Measurements from ENCODE around the gene HBS1L. TPM values are rescaled to one million over a fixed set of nuclear protein-coding genes. Genes with fewer than 3 reads are reported as not detected.

HBS1L gene
- total and polyA plus RNA-seq, 2 experiments from 2014 or later = 43.0 to 70.6 TPM

DNA sequence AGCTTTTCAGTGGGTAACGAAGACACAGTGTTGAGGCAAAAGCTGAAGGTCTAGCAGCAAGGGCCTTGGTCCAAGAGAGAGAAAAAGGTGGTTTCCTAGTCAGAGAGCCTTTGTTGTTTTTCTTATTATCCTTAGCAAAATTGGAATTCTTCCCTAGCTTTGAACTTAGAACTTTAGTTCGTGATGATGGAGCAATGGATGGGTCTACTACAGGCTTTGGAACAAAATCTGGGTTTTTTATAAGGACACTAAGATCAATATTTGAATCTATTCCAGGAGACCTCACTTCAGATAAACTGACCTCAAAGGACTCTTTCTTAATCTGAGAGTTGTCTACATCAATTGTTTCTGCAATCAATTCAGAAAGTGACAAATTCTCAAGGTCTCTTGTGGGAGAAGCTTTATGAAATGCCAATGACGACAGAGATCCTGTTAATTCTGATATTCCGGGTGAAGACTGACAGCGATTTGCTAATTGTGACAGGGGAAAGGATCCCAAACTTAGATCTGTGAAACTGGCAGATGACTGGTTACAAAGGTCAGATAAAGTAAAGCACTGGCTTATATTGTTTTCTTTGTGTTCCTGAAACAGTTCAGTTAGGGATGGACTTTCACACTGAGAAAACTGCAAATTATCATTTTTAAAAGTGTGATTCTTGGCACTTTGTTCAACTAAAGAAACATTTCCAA, 17.7 kb downstream of the HBS1L start:
- no peak overlapping the region for H2AFZ ChIP-seq
- no peaks in the 10 kb centered on the region for H3K9me3 ChIP-seq (ENCODE audit: low read depth)
- H3K79me2 ChIP-seq = peaks cover 13% of the 10 kb centered on the region
- no peaks in the 10 kb centered on the region for H3K9me2 ChIP-seq (replicated peaks; ENCODE audit: insufficient read depth)
- no peak overlapping the region for H3K27ac ChIP-seq
- no peak for TF ChIP-seq EZH2phosphoT487 (IDR thresholded peaks at IDR 0.05; ENCODE audit: low read depth, severe bottlenecking, unreplicated experiment)
- no peak for TF ChIP-seq EZH2 (IDR thresholded peaks at IDR 0.05; ENCODE audit: borderline replicate concordance)
- TF ChIP-seq, protein P1, sequence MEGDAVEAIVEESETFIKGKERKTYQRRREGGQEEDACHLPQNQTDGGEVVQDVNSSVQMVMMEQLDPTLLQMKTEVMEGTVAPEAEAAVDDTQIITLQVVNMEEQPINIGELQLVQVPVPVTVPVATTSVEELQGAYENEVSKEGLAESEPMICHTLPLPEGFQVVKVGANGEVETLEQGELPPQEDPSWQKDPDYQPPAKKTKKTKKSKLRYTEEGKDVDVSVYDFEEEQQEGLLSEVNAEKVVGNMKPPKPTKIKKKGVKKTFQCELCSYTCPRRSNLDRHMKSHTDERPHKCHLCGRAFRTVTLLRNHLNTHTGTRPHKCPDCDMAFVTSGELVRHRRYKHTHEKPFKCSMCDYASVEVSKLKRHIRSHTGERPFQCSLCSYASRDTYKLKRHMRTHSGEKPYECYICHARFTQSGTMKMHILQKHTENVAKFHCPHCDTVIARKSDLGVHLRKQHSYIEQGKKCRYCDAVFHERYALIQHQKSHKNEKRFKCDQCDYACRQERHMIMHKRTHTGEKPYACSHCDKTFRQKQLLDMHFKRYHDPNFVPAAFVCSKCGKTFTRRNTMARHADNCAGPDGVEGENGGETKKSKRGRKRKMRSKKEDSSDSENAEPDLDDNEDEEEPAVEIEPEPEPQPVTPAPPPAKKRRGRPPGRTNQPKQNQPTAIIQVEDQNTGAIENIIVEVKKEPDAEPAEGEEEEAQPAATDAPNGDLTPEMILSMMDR (IDR thresholded peaks at IDR 0.05; ENCODE audit: poor library complexity) = no peak
- no peak for DNase-seq (ENCODE audit: low spot score)
- no peak overlapping the region for H3K4me2 ChIP-seq
- no peak overlapping the region for H3K4me3 ChIP-seq
- H3K27me3 ChIP-seq = no peaks in the 10 kb centered on the region
- peaks cover 4% of the 10 kb centered on the region for H4K20me1 ChIP-seq (ENCODE audit: insufficient read depth, poor library complexity, severe bottlenecking)
- WGBS (ENCODE audit: low lambda C conversion rate, missing lambda C conversion rate) = 87% methylated on average over 5 of the region's 5 CpGs
- H3K4me1 ChIP-seq (ENCODE audit: insufficient read depth) = no peaks in the 10 kb centered on the region
- H3K36me3 ChIP-seq (replicated peaks; ENCODE audit: insufficient read depth, low read depth) = no peaks in the 10 kb centered on the region

DNA sequence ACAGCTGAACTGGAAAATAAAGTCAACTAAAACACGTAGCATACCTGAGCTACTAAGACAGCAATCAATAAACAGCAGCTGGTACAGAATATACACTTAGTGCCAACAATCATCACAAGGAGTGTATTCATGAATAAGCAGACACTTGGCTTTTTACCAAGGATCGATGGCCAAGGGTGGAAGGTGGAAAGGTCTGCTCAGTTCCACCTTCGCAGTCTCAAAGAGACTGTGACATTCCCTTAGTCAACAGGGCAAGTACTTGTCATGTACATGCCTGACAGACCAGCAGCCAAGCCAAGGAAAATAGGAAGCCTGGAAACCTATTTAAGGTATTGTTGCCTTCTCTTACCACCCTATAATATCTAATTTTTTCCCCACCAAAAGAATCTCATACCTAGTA, 21.4 kb downstream of the HBS1L start:
- H3K36me3 ChIP-seq (replicated peaks; ENCODE audit: insufficient read depth, low read depth) = no peaks in the 10 kb centered on the region
- H3K4me1 ChIP-seq (ENCODE audit: insufficient read depth) = no peaks in the 10 kb centered on the region
- WGBS (ENCODE audit: low lambda C conversion rate, missing lambda C conversion rate) = 99% methylated on average over 3 of the region's 3 CpGs
- H3K4me3 ChIP-seq = no peak overlapping the region
- no peak overlapping the region for H3K27ac ChIP-seq
- DNase-seq (ENCODE audit: low spot score) = no peak
- H3K9me2 ChIP-seq (replicated peaks; ENCODE audit: insufficient read depth) = no peaks in the 10 kb centered on the region
- H3K27me3 ChIP-seq = no peaks in the 10 kb centered on the region
- no peaks in the 10 kb centered on the region for H3K9me3 ChIP-seq (ENCODE audit: low read depth)
- no peak overlapping the region for H3K4me2 ChIP-seq
- TF ChIP-seq, protein P1 (IDR thresholded peaks at IDR 0.05; ENCODE audit: poor library complexity) = no peak
- TF ChIP-seq EZH2 (IDR thresholded peaks at IDR 0.05; ENCODE audit: borderline replicate concordance) (no peak), EZH2phosphoT487 (IDR thresholded peaks at IDR 0.05; ENCODE audit: low read depth, severe bottlenecking, unreplicated experiment) (no peak)
- no peak overlapping the region for H2AFZ ChIP-seq
- H3K79me2 ChIP-seq = no peaks in the 10 kb centered on the region
- H4K20me1 ChIP-seq (ENCODE audit: insufficient read depth, poor library complexity, severe bottlenecking) = no peaks in the 10 kb centered on the region

DNA sequence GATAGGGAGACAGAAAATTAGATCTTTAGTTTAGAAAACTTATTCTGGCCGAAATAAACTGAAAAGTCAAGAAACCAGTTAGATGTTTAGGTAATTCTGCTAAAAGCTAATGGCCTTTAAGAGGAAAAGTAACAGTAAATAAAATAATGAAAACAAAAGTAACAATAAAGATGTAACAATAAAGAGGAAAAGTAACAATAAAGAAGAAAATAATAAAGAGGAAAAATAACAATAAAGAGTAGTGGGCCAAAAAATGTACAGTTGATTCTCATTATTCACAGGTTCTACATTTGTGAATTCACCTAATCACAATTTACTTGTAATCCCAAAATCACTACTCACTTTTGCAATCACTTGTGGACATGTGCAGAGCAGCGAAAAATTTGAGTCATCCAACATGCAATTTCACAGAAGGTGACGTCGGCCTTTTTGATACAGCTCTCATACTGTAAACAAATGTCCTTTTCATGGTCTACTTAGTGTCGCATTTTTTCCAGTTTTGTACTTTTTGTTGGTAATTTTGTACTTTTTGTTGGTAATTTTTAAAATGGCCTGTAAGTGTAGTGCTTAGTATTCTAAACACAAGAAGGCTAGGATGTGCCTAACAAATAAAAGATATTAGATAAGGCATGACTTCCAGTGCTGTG, 24.0 kb downstream of the HBS1L start:
- Histone ChIP-seq H3K4me1 (ENCODE audit: insufficient read depth) (no peaks in the 10 kb centered on the region), H3K36me3 (replicated peaks; ENCODE audit: insufficient read depth, low read depth) (no peaks in the 10 kb centered on the region), H2AFZ (no peak overlapping the region), H3K27me3 (no peaks in the 10 kb centered on the region), H4K20me1 (ENCODE audit: insufficient read depth, poor library complexity, severe bottlenecking) (no peaks in the 10 kb centered on the region), H3K9me2 (replicated peaks; ENCODE audit: insufficient read depth) (no peaks in the 10 kb centered on the region), H3K9me3 (ENCODE audit: low read depth) (no peaks in the 10 kb centered on the region), H3K79me2 (peaks cover 4% of the 10 kb centered on the region), H3K27ac (no peak overlapping the region), H3K4me3 (no peak overlapping the region), H3K4me2 (no peak overlapping the region)
- DNase-seq (ENCODE audit: low spot score) = no peak
- TF ChIP-seq, protein P1 (IDR thresholded peaks at IDR 0.05; ENCODE audit: poor library complexity) = no peak
- TF ChIP-seq EZH2 (IDR thresholded peaks at IDR 0.05; ENCODE audit: borderline replicate concordance) (no peak), EZH2phosphoT487 (IDR thresholded peaks at IDR 0.05; ENCODE audit: low read depth, severe bottlenecking, unreplicated experiment) (no peak)
- 86% methylated on average over 5 of the region's 5 CpGs for WGBS (ENCODE audit: low lambda C conversion rate, missing lambda C conversion rate)

All from hepatocyte (in vitro differentiated cells).